HCT116 (cell line): ENCODE results near the gene UBE2R2. TPM values are rescaled to one million over a fixed set of nuclear protein-coding genes. Genes with fewer than 3 reads are reported as not detected.

ENCODE experiments used
- ATAC-seq: fragments of 200-7000 bp; cut with Tn5 transposase; 2 replicates; pipeline ENCODE4 v1.9.1; 2020; ENCODE audit warnings: mild to moderate bottlenecking, moderate library complexity
- BruUV-seq: library from RNA; stranded (reverse); fragments of 400-500 nt; replicated peaks from 2 replicates; lab custom pipeline; 2021; lab: Mats Ljungman, UMichigan
- CTCF ChIA-PET: fragments of 300-600 bp; sonication (Branson Sonifier 250); formaldehyde crosslinking; loops from one replicate; lab custom pipeline; 2021; ENCODE audit warnings: antibody characterized with exemption; lab: Charles Lee
- POLR2A ChIA-PET: fragments of 300-600, 350-600 bp; sonication (Branson Sonifier 250); formaldehyde crosslinking; loops from one replicate; lab custom pipeline; 2021; ENCODE audit warnings: antibody characterized with exemption; lab: Charles Lee
- RAD21 ChIA-PET, 2 experiments: fragments of 300-600 bp; sonication (Branson Sonifier 250); formaldehyde crosslinking; loops; one replicate each; lab custom pipeline; 2023; ENCODE audit warnings: low total read pairs in 2 of 2; ENCODE audit not compliant: uncharacterized antibody in 2 of 2, unreplicated experiment in 2 of 2, low non-redundant PET in 1 of 2; lab: Charles Lee
- DNase-seq: peaks from one replicate; pipeline ENCODE4 v3.0.0-alpha.2; 2010; ENCODE audit warnings: low read depth, low spot score
- H2AFZ ChIP-seq: fragments of 200-600 bp; shearing (Covaris generic), sonication (generic); 2 replicates; pipeline ENCODE4 v1.6.1; 2017; ENCODE audit warnings: low read depth, mixed run types, mixed read lengths, antibody characterized with exemption, low read length; ENCODE audit not compliant: poor library complexity, severe bottlenecking
- H3K27ac ChIP-seq: 2 replicates; pipeline ENCODE4 v1.5.1; 2012; ENCODE audit warnings: low read depth, low read length
- H3K27me3 ChIP-seq: fragments of 200-600 bp; sonication (generic); 2 replicates; pipeline ENCODE4 v1.6.1; 2016; ENCODE audit warnings: mixed run types, low read length, mixed read lengths; ENCODE audit not compliant: insufficient read depth
- H3K36me3 ChIP-seq, 2 experiments: fragments of 200-500 bp in 1 of 2; fragments of 200-600 bp in 1 of 2; sonication (Bioruptor generic) in 1 of 2; sonication (generic) in 1 of 2; 2 replicates each; pipeline versions ENCODE4 v1.5.1 to v1.6.1; 2014 to 2016; ENCODE audit warnings: low read length in 2 of 2, inconsistent platforms in 1 of 2, mixed read lengths in 1 of 2, mixed run types in 1 of 2; ENCODE audit not compliant: insufficient read depth in 2 of 2, control insufficient read depth in 1 of 2
- H3K4me1 ChIP-seq, 2 experiments: fragments of 200-600 bp in 1 of 2; sonication (generic) in 1 of 2; 2 replicates each; pipeline versions ENCODE4 v1.5.1 to v1.6.1; 2012 to 2017; ENCODE audit warnings: low read length in 2 of 2, inconsistent platforms in 1 of 2, mild to moderate bottlenecking in 1 of 2, mixed read lengths in 1 of 2, mixed run types in 1 of 2, moderate library complexity in 1 of 2; ENCODE audit not compliant: insufficient read depth in 2 of 2, control insufficient read depth in 1 of 2
- H3K4me2 ChIP-seq: fragments of 200-600 bp; sonication (generic); 2 replicates; pipeline ENCODE4 v1.6.1; 2017; ENCODE audit warnings: mixed run types, low read length, mixed read lengths
- H3K4me3 ChIP-seq, 2 experiments: fragments of 200-600 bp in 1 of 2; sonication (generic) in 1 of 2; replicated peaks in 1 of 2; 2 replicates each; pipeline ENCODE4 v1.5.1; 2011 to 2016; ENCODE audit warnings: low read length in 2 of 2, control low read depth in 1 of 2, low read depth in 1 of 2, mild to moderate bottlenecking in 1 of 2, mixed read lengths in 1 of 2, mixed run types in 1 of 2
- H3K79me2 ChIP-seq: fragments of 200-600 bp; sonication (generic); 2 replicates; pipeline ENCODE4 v1.6.1; 2017; ENCODE audit warnings: mild to moderate bottlenecking, mixed run types, low read length, moderate library complexity, mixed read lengths; ENCODE audit not compliant: insufficient read depth
- H3K9ac ChIP-seq: fragments of 200-600 bp; sonication (generic); 2 replicates; pipeline ENCODE4 v1.6.1; 2016; ENCODE audit warnings: low read length, mixed read lengths
- H3K9me2 ChIP-seq: fragments of 200-600 bp; sonication (generic), shearing (Covaris generic); 2 replicates; pipeline ENCODE4 v1.6.1; 2017; ENCODE audit warnings: mixed run types, mild to moderate bottlenecking, moderate library complexity; ENCODE audit not compliant: insufficient read depth
- H3K9me3 ChIP-seq, 2 experiments: fragments of 200-500 bp in 1 of 2; fragments of 200-600 bp in 1 of 2; sonication (Bioruptor generic) in 1 of 2; sonication (generic) in 1 of 2; 2 replicates each; pipeline ENCODE4 v1.6.1; 2014 to 2017; ENCODE audit warnings: low read length in 2 of 2, mixed read lengths in 2 of 2, inconsistent platforms in 1 of 2, low read depth in 1 of 2, mild to moderate bottlenecking in 1 of 2, mixed run types in 1 of 2, moderate library complexity in 1 of 2; ENCODE audit not compliant: control insufficient read depth in 1 of 2, insufficient read depth in 1 of 2
- H4K20me1 ChIP-seq: fragments of 200-600 bp; sonication (generic), shearing (Covaris generic); 2 replicates; pipeline ENCODE4 v1.6.1; 2017; ENCODE audit warnings: mixed run types, mild to moderate bottlenecking, moderate library complexity; ENCODE audit not compliant: insufficient read depth
- ATF3 ChIP-seq: IDR thresholded peaks from 2 replicates; pipeline ENCODE4 v1.6.1; 2012
- CEBPB ChIP-seq: IDR thresholded peaks from 2 replicates; pipeline ENCODE4 v1.6.1; 2012; ENCODE audit warnings: low read depth
- CTCF ChIP-seq, 3 experiments: fragments of 200-600 bp in 1 of 3; sonication (generic) in 1 of 3; IDR thresholded peaks in 2 of 3; conservative IDR thresholded peaks in 1 of 3; 2 replicates each; pipeline ENCODE4 v1.5.1; 2012 to 2017; ENCODE audit warnings: low read depth in 2 of 3, low read length in 2 of 3, antibody characterized with exemption in 1 of 3, borderline replicate concordance in 1 of 3, control low read depth in 1 of 3, mild to moderate bottlenecking in 1 of 3, mixed read lengths in 1 of 3, mixed run types in 1 of 3, moderate library complexity in 1 of 3; ENCODE audit not compliant: insufficient read depth in 1 of 3
- EGR1 ChIP-seq: IDR thresholded peaks from 2 replicates; pipeline ENCODE4 v1.6.1; 2012; ENCODE audit warnings: low read depth
- ELF1 ChIP-seq: IDR thresholded peaks from 2 replicates; pipeline ENCODE4 v1.6.1; 2012; ENCODE audit warnings: low read depth, borderline replicate concordance
- EZH2 ChIP-seq: fragments of 200-600 bp; sonication (generic); IDR thresholded peaks from 2 replicates; pipeline ENCODE4 v1.6.1; 2017; ENCODE audit warnings: antibody characterized with exemption, mixed run types
- EZH2phosphoT487 ChIP-seq: fragments of 200-600 bp; IDR thresholded peaks from 2 replicates; pipeline ENCODE4 v1.6.1; 2018; ENCODE audit warnings: antibody characterized with exemption, borderline replicate concordance
- FOSL1 ChIP-seq: IDR thresholded peaks from 2 replicates; pipeline ENCODE4 v1.6.1; 2012; ENCODE audit warnings: low read depth
- JUND ChIP-seq: IDR thresholded peaks from 2 replicates; pipeline ENCODE4 v1.6.1; 2012
- MAX ChIP-seq: IDR thresholded peaks from 2 replicates; pipeline ENCODE4 v1.6.1; 2012
- POLR2A ChIP-seq: IDR thresholded peaks from 2 replicates; pipeline ENCODE4 v1.7.0; 2011; ENCODE audit warnings: borderline replicate concordance; ENCODE audit not compliant: insufficient read depth, insufficient read length; ENCODE audit errors: extremely low read depth
- RAD21 ChIP-seq: IDR thresholded peaks from 2 replicates; pipeline ENCODE4 v1.6.1; 2012; ENCODE audit warnings: low read depth, mild to moderate bottlenecking
- REST ChIP-seq: IDR thresholded peaks from 2 replicates; pipeline ENCODE4 v1.6.1; 2012; ENCODE audit warnings: low read depth
- SP1 ChIP-seq: IDR thresholded peaks from 2 replicates; pipeline ENCODE4 v1.6.1; 2012; ENCODE audit warnings: low read depth
- SRF ChIP-seq: IDR thresholded peaks from 2 replicates; pipeline ENCODE4 v1.6.1; 2012; ENCODE audit warnings: low read depth
- TCF7L2 ChIP-seq: IDR thresholded peaks from 2 replicates; pipeline ENCODE4 v1.7.0; 2011; ENCODE audit warnings: borderline replicate concordance, inconsistent platforms; ENCODE audit not compliant: insufficient read depth, insufficient read length; ENCODE audit errors: extremely low read depth
- YY1 ChIP-seq: IDR thresholded peaks from 2 replicates; pipeline ENCODE4 v1.6.1; 2011; ENCODE audit warnings: low read length, low read depth, moderate library complexity, mild to moderate bottlenecking; ENCODE audit not compliant: insufficient replicate concordance; ENCODE audit errors: extremely low read depth
- ZBTB33 ChIP-seq: IDR thresholded peaks from 2 replicates; pipeline ENCODE4 v1.6.1; 2011; ENCODE audit warnings: mild to moderate bottlenecking, low read length, moderate library complexity; ENCODE audit not compliant: insufficient replicate concordance; ENCODE audit errors: extremely low read depth
- ZFX ChIP-seq: fragments of 450-650 bp; IDR thresholded peaks from 2 replicates; pipeline ENCODE4 v1.6.1; 2017
- intact Hi-C: fragments of 100-400 bp; cut with micrococcal nuclease; formaldehyde crosslinking; loops from 2 replicates; pipeline ENCODE4 v1.10.0; 2022
- total RNA-seq: library from RNA; stranded (reverse); gene quantifications from one replicate; pipeline ENCODE4 v1.2.1, GENCODE V29; 2021; ENCODE audit not compliant: unreplicated experiment

Gene UBE2R2
- total RNA-seq, 1 experiment from 2014 or later, result 47.0 TPM

- H2AFZ ChIP-seq, result no peak overlapping the region
- intact Hi-C loops, result no loop called here
- H4K20me1 ChIP-seq, result no peaks in the 10 kb centered on the region
- RAD21 ChIA-PET, result no interaction called here
- H3K36me3 ChIP-seq, result peaks cover 50 to 51% of the 10 kb centered on the region in 2 experiments; a peak in 3 of 4 replicates
- H3K9me2 ChIP-seq, result no peaks in the 10 kb centered on the region
- POLR2A ChIA-PET, result no interaction called here
- H3K4me2 ChIP-seq, result no peak overlapping the region
- H3K9ac ChIP-seq, result no peak overlapping the region
- peaks cover 39% of the 10 kb centered on the region for H3K79me2 ChIP-seq
- CTCF ChIA-PET, result interaction anchor here (1.2 to 1.5 kb wide), 2 partner anchors 9 kb away, joined by 3 to 4 read pairs; no protein-coding TSS in a partner anchor
- no peak for TF ChIP-seq FOSL1
- TF ChIP-seq ELF1, result no peak
- TF ChIP-seq SRF, result no peak
- TF ChIP-seq ATF3, result no peak
- no peak for TF ChIP-seq MAX
- TF ChIP-seq YY1, result no peak
- TF ChIP-seq CTCF (IDR thresholded peaks at IDR 0.05 in 2 of 3, conservative IDR thresholded peaks at IDR 0.05 in 1 of 3; ENCODE audit: borderline replicate concordance in 1 of 3, insufficient read depth in 1 of 3, low read depth in 2 of 3, low read length in 2 of 3), result no peak
- TF ChIP-seq ZBTB33, result no peak
- TF ChIP-seq RAD21, result no peak
- TF ChIP-seq POLR2A, result no peak
- no peak for TF ChIP-seq REST
- no peak for TF ChIP-seq TCF7L2
- no peak for TF ChIP-seq CEBPB
- TF ChIP-seq JUND, result no peak
- TF ChIP-seq EZH2, result no peak
- no peak for TF ChIP-seq ZFX
- no peak for TF ChIP-seq SP1
- no peak for TF ChIP-seq EZH2phosphoT487
- TF ChIP-seq EGR1, result no peak
- H3K4me3 ChIP-seq, result no peak overlapping the region
- TSS peak; percentile 16 for BruUV-seq
- H3K9me3 ChIP-seq, result no peaks in the 10 kb centered on the region
- no peaks in the 10 kb centered on the region for H3K27me3 ChIP-seq
- DNase-seq, result no peak
- no peaks in the 10 kb centered on the region for H3K4me1 ChIP-seq
- H3K27ac ChIP-seq, result no peak overlapping the region
- no peak for ATAC-seq
Observed at GRCh38 chr9:33934188-33934878, 117.4 kb downstream of the UBE2R2 start.
